Measurements from ENCODE around the gene LYRM2.

Gene LYRM2, protein sequence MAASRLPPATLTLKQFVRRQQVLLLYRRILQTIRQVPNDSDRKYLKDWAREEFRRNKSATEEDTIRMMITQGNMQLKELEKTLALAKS

DNA sequence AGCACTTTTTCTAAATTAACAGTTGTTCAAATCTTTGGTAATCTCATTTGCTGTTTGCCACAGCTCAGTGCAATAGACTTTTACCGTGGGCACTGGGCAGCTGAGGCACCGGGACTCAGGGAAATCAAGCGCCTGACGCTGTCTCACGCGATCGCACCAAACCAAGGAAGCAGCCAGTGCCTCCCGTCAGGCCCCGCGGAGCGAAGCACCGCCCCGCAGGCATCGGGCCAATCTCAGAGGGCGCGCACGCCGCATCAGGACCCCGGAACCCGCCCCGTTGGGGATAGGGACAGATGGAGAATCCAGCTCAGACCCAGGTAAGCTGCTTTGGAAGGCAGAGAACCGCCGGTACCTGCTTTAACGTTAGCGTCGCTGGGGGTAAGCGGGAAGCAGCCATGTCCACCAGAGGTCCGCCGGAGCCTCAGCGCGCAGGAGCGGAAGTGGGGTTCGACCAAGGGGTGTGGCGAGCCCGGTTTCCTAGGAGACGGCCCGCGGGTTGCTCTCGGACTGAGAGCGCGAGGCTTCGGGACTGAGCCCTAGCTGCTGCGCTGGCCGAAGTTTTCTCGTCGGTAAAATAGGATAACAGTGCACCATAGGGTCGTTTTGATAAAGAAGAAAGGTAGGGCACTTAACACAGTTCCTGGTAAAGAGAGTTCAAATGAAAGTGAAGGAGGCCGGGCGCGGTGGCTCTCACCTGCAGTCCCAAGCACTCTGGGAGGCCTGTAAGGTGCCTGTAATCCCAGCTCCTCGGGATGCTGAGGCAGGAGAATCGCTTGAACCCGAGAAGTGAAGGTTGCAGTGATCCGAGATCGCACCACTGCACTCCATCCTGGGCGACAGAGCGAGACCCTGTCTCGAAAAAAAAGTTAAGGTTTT is at the start of gene LYRM2:
LYRM2 (minus strand) TSS at position 428 of the 876 bp plus-strand sequence; CDS start at position 397, 31 bp downstream.
- DNase-seq, result peak; percentile 95

DNA sequence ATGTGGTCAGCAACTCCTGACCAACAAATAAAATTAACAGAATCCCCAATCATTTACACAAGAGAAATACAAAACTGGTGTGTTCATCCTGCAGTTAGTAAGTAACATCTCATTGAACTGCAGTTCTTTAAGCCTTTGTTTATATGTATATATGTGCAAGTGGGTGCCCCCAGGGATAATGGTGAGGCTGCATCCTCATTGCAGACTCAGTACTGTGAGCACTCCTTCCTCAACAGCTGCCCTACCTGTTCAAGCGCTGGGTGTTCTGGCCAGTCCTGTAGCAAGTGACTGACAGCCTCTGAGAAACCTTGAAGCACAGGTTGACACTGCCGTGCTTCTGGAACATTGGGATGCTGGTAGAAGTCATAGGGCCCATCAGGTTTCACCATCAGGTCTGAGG is 49.8 kb upstream of the LYRM2 start:
- DNase-seq, result no peak

DNA sequence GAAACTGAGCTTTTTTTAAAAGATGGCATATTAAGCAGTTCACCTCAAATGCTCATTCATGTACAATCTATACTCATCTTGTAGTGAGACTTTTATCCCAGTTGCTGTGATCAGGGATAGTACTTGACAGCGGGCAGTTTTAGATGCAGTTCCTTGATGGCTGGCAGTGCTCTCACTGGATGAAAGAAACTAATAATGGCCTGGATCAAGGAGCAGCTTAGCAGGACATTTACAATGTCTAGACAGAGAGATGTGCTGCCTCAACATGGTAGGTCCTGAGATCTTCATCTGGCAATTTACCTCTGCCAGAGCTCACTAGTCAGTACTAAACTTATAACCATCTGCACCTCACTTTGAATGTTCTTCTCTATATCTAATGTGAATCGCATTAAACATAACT is 46.8 kb upstream of the LYRM2 start:
- DNase-seq, result no peak

DNA sequence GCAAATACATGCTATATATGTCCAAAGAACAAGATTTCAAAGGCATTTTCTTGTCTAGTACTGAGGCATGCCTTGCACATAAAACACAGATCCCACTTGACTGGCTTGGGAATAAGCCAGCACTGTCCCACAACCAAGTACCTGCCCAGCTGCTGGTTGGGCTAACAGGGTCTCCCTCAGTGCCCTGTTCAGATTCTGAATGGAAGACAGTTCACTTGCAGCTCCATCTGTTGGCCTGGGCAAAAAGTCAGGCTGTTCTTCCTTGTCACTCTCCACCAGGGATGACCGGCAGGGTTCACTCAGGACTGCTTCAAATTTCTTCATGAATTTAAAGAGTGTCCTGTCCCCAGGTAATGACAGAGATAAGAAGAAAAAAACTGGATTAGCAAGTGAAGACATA is 44.4 kb upstream of the LYRM2 start:
- no peak for DNase-seq

DNA sequence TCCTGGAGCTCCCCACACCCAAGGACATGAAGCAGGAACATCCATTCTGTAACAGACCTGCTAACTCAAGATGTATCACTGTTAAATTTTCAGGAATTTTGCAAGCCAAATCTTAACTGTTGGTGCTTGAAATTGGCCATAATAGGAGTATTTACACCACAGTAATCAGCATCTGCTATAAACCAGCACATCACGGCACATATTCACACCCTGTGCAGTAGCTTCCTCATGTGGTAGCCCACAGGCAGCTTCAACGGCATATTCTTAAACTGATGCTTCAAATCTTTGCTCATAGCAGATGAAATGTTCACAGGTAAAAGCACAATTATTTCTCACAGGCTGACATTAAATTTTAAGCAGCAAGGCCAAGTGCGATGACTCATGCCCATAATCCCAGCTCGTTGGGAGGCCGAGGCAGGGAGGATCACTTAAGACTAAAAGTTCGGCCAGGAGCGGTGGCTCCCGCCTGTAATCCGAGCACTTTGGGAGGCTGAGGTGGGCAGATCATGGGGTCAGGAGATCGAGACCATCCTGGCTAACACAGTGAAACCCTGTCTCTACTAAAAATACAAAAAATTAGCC is 43.5 kb upstream of the LYRM2 start:
- no peak for DNase-seq

DNA sequence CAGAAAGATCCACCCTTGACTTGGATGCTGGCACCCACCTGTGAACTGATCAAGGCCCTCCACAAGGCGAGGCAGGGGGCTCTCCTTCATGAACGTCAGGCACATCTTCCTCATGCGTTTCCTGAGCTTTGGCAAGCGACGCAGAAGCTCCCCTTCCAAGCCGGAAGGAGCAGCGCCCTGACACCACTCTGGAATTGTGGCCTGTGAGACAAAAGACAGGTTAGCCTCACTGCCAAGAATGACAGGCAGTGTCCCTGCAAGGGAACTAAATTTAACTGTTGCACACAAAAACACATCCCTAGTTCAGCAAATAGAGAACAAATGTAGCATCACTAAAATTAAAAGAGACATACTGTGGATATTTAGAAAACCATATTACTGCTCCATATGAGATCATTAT is 42.0 kb upstream of the LYRM2 start:
- no peak for DNase-seq

DNA sequence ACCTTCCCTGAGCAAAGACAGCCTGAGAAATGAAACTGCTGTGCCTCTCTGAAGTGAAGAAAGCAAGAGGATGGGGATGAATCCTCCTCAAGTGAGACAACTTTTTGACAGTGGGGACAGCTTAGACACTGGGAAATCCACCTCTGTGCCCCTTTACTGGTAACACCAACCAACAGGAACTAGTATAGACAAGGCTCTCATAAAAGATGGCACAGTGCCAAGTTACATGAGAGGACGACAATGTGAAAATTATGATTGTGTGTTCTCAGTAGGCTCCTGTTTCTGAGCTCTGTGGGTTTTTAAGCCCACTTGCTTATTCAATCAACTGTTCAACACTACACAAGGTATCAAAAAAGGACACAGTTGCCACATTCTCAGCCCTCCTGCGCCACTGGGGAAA is 41.6 kb upstream of the LYRM2 start:
- no peak for DNase-seq

DNA sequence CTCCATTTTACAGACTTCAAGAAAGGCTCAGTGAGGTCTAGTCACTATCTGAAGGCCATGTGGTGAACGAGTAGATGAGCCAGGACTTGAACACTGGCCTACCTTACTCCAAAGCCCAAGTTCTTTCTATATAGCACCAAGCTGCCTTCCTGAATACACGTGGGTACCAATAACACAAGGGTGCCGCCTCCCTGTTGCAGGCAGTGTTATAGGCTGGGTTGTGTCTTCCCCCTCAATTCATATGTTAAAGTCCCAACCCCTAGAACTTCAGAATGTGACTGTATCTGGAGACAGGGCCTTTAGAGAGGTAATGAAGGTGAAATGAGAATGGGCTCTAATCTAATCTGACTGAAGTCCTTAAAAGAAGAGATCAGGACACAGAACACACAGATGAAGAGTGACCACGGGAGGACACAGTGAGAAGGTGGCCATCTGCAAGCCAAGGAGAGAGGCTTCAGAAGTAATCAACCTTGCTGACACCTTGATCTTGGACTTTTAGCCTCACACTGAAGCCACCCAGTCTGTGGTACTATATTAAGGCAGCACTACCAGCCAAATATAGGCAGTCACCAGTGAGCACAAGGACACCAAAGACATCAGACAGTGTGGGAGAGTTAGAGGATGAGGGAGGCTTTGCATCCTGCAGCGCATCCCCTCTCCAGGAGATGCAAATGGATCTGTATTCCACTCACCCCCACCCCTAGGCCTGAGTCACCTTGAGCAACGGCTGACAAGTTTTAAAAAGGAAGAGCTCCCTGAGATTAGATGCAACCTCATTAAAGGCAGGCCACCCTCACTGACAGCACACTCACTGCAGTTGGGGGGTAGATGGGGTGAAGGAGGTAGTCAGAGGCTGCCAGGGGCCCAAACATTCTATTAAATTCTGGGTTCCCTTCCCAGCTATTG is 40.9 kb upstream of the LYRM2 start:
- no peak for DNase-seq

DNA sequence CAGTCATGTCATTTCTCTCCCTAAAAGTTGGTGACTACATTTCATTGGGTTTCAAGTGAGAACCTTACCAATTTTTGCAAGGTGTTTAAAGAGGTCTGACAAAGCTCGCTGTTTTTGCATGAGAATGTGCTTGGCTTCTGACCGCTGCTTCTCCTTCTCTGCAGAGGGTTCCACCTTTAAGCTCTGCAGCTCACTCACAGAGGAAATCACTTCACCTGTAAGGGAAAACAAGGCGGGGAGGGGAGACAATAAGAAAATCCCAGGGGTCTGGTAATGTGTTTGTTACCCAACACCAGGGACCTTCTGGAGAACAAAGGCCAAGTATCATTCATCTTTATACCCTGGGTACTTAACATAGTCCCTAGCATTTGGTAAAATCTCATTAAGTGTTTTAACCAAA is 40.0 kb upstream of the LYRM2 start:
- DNase-seq, result no peak

DNA sequence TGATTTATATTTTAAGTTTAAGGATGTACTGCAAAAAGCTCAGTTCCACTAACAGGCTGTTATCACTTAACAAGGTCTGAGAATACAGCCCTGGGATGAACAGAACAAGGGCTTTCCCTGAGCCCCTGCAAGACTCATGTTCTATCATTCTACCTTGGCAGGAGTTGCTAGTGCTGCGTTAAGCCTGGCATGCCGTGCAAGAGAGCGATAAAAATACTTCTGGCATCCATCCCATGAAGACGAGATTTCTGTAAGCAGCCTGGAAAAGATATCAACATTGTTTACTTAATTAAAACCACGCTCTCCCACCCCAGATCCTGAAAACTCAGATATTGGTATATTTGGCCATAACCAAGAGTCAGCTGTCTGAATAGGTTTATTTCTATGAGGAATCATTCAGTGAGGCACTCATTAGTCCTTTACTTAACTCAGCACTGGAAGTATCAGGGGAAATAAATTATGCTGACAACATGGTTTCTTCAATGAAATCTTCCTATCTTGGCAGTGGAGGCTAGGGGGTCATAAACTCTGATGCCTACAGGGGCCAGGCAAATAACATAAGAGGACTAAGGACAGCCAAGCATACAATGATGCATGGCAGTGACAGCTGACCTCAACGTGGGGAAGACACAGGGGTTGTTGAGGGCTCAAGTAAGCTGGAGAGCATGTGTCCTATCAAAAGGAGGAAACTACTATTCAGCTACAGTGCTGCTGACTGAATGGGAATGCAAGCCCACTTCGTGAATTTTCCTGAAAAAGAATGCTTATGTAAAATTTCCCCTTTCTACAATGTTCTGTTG is 37.6 kb upstream of the LYRM2 start:
- DNase-seq, result no peak

DNA sequence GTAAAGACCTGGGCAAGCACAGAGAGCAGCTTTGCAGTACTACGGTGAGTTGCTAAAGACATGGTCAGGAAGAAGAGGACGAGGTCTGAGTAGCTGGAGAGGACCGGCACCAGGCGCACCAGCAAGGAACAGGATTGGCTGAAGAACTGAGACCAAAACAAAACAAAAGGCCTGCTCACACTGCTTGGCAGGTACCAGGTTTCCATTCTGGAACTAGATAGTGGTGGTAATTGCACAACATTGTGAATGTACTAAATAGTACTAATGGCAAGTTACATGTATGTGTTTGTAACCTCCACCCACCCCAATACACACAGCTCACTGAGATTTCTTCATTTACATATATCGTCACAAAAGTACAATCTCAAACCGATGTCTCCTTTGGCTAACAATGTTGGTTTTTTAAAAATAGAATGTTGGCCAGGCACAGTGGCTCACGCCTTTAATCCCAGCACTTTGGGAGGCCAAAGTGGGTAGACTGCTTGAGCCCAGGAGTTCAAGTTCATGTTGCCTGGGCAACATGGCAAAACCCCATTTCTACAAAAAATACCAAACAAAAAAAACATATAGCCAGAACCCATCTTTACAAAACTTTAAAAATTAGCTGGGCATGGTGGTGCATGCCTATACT is 32.5 kb upstream of the LYRM2 start:
- DNase-seq, result no peak

DNA sequence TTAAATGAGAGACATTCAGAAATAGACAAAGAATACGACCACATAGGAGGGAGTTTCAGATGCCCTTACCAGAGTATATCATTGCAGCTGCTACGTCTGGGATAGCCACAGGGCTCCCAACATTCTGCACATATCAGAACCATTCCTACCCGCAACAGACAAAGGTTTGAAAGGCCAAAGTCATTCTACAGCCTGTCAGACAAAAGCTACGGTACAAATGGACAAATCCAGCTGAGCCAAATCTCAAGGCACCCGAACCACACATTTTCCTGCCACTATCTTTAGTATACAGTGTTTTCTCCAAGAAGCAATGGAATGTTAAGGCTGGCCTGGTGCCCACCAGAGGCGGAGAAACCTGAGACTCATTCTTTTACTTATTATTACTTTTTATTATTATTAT is 30.5 kb upstream of the LYRM2 start:
- no peak for DNase-seq

DNA sequence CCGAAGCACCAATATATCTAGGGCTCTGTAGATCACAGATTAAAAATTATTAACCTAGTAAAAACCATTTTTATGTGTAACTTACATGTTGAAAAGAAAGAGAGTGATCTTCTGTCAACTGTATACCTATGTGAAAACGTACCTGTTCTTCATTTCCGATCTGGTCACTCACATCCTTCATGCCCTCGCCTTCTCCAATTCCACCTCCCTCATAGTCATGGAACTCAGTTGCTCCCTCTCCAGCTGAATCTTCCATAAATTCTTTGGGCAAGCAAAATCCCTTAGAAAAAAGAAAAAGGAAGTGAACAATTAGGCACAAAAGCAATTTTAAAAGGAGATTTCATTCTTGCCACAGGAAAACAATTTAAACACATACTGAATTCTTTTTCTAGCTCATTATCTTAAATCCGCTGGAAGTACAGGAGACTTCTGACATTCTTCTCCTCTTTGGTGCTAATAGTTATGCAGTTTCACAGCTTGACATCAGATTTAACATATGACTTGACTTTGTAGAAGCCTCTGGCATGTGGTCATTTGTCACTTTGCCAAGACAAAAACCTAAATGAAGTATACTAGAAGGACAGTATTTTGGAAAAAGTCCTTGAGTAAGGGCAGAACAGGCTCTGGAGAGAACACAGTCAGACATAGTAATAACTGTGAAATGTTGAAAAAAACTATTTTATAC is 29.5 kb upstream of the LYRM2 start:
- DNase-seq, result no peak

DNA sequence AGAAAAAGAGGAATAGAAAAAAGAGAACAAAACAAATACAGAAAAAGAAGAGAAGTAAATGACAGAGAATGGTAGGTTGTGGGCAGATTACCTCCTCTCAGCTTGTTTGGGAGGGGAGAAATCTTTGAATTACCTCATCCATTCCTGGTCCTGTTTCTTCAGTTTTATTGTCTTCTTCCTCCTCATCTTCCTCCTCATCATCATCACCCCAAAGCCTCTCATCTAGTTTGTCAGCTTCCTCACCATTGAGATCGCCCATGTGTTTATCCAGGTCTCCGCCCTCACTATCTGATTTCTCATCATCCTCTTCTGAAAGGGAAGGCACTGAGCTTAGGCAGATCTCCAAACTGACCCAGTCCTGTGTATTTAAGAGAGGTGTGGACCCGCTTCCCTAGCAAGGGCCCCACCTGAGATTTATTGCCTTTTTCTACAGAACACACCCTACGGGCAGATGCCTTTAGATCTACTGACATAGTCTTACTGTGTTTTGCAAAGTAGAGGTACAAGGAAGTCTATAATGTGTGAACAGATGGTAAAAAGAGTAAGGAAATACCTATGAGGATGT is 24.2 kb upstream of the LYRM2 start:
- DNase-seq, result no peak

DNA sequence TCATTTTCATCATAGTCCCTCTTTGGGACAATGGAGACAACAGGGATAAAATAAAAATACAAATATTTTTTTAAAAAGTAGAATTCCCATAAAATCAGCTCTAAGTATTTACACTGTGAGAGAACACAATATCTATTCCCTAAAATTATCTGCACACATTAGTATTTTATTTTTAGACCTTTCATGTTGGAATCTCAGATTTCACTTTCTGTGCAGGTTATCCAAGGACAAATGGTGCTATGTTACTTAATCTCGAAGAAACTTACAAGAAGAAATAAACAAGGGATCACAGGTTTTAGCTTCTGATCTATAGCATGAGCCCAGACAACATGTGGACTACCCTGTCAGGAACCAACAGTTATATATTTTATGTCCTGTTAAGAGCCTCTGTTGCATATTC is 23.0 kb upstream of the LYRM2 start:
- DNase-seq, result no peak

DNA sequence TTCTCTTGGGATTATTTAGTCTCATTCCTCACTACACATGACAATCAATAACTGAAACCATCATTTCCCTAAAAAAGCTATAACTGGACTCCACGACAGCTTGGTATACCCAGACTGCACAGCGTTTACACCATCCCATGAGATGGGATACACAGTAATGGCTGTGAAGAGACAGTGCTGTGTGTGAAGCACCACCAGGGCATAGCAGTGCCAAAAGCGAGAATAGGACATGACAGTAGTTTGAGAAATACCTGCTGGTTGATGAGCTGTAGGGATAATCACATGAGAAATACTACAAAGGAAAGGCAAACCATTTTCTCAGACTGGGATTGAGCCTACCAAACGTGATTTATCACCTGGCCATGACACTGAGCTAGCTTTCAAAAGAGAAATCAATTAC is 22.4 kb upstream of the LYRM2 start:
- DNase-seq, result no peak

DNA sequence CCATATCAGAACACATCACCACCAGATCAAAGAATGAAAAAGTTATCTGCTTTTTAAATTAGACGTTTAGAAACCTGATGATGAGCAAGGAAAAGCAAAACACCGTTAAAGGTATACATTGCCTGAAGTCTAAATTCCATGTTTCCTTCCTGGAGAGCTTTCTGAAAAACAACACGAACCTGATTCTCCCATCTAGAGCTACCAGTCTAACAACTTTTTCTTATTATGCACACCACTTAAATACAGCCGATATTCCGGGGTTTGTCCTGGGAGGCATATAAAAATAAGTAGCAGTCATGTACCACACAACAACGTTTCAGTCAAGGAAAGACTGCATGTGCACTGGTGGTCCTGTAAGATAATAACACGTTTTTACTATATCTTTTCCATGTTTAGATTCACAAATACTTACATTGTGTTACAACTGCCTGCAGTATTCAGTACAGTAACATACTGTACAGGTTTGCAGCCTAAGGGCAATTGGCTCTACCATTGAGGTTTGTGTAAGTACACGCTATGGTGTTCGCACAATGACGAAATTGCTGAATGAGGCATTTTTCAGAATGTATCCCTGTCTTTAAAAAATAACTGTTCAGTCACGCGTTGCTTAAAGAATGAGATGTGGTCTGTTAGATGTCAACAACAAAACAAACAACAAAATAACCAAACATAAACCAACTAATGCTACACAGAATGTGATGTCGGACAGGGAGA is 19.1 kb upstream of the LYRM2 start:
- DNase-seq, result no peak

DNA sequence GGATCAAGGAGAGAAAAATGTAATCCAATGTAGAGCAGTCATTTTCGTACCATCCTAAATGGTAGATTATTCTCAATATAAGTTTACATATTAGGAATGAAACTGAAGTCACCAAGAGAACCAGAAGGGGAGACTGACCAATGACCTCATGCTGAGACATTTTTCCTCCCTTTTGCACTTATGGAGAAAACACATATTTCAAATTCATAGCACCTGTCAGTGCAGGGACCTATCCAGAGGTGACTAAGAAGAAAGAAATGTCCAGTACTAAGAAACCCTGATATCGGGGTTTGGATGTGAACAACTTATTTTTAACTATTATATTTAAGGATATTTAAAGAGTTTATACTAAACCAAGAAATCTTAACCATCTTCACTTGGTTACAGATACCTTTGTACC is 16.6 kb upstream of the LYRM2 start:
- DNase-seq, result no peak

DNA sequence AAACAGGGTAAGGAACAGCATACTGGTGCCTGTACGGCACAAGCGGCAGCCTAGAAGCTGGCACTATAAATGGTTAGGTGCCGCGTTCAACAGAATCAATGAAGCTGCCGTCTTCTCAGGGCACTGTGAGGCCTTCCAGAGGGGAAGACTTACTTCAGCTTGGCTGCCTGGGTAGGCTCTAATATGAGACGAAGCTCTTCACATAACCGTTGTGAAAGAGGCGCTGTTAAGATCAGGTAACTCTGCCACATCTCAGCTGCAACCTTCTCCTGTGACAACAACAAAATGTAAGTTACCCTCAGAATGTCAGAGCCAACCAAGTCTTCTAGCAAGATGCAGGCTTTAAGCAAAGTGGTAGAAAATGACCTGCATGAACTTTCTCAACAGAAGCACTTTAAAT is 12.0 kb upstream of the LYRM2 start:
- no peak for DNase-seq

DNA sequence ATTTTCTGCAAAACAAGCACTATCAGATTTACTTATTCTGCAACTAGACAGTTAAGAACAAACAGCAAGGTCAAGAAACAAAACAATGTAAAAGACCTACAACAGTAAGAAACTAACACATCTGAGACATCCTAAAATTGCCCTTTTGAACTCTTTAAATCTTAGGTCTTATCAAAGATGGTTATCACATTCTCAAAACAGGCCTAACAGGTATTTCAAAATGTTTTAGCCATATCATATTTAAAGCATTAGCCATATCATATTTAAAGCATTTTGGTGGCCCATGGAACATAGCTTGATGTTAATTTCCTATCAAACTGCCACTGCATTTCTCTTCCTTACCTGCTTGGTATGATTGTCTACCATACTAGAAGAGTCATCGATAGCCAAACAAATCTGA is 11.1 kb upstream of the LYRM2 start:
- no peak for DNase-seq
